ENCODE data around the gene ITPK1.

- TF ChIP-seq CTCF (conservative IDR thresholded peaks at IDR 0.05; ENCODE audit: low read depth, low read length) (no peak), EZH2 (IDR thresholded peaks at IDR 0.05; ENCODE audit: low read length, unreplicated experiment) (no peak)
These were observed 109.1 kb downstream of the ITPK1 start for GRCh38 chr14:93006567-93007051.

Measured in PC-3 (cell line).